Measurements from ENCODE around the gene NXPE3.

GRCh38 chr3:101836160-101836559, 57.1 kb downstream of the NXPE3 start:
- TF ChIP-seq POLR2A (IDR thresholded peaks at IDR 0.05; ENCODE audit: low read depth, low read length) (no peak), POLR2AphosphoS5 (IDR thresholded peaks at IDR 0.05; ENCODE audit: low read depth, low read length) (no peak), TAF1 (IDR thresholded peaks at IDR 0.05; ENCODE audit: borderline replicate concordance, low read depth, low read length) (no peak)
